OCI-LY1 (cell line): ENCODE results near the gene FAM20C.

ENCODE experiments used
- CTCF ChIP-seq: fragments of 200-600 bp; sonication (generic), shearing (Covaris generic); IDR thresholded peaks from 2 replicates; pipeline ENCODE4 v1.5.1; 2017; ENCODE audit warnings: mild to moderate bottlenecking, antibody characterized with exemption, low read length, moderate library complexity, mixed read lengths
- EZH2 ChIP-seq: fragments of 200-600 bp; sonication (generic), shearing (Covaris generic); IDR thresholded peaks from 2 replicates; pipeline ENCODE4 v1.8.0; 2017; ENCODE audit warnings: borderline replicate concordance, mixed run types, mild to moderate bottlenecking, antibody characterized with exemption, low read length, moderate library complexity, mixed read lengths

- TF ChIP-seq EZH2 (no peak), CTCF (no peak)
These were observed 56.5 kb downstream of the FAM20C start for GRCh38 chr7:248732-249435.
